HG03159 (cell line): ENCODE results near the gene KRT76.

Source experiments
- ATAC-seq: cut with Tn5 transposase; IDR thresholded peaks from one replicate; pipeline ENCODE4 v1.9.1; 2021; ENCODE audit warnings: mild to moderate bottlenecking, moderate library complexity; ENCODE audit not compliant: unreplicated experiment

KRT76 gene

DNA sequence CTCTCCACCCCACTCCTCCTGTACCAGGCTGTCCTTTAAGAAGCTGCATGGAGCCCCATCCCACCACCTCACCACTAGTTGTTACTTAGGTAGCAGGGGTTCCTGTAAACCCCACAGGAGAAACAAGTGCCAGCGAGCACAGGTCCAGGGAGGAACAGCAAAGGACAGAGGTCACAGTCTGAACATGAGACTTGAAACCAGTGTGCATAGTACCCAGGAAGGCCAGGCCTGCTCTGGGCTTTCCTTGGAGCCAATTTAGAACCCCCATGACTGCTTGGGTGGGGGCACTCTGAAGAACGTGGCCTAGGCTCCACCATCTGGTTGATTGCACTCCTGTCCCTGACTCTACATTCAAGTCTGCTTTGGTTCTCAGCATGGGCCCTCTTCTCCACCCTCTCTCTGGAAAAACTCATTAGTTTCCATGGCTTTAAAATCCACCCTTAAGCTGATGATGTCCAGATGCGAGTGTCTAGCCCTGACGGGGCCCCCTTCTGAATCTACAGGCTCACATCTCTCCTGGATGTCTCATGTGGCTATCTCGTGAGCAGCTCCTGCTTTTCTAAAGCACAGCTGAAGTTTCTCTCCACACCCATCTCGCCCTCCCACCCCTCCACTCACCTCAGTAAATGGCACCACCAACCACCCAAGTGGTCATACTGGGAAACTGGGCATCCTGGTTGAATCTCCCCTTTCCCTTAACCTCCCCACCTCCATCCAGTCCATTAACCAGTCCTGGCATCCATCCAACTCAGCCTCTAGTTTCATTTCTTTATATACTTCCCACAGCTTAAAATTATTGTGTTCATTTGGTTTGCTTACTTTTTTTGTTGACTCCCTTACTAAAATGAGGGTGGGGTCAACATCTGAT lies 10.4 kb upstream of the KRT76 start:
- ATAC-seq: no peak

DNA sequence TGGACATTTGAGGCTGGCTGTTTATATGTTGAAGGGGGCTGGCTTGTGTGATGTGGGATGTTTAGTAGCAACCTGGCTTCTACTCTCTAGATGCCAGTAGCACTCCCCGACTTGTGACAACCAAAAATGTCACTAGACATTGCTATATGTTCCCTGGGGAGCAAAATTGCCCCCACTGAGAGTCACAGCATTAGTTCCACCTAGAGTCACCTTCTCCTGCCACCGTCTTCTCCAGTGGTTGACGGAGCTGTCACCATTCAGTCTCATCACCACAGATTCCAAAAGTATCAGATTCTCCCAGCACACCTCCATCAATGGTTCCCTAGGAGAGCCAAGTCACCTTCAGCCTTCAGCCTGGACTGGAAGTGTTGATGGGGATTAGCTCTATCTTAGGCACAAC lies 7.8 kb upstream of the KRT76 start:
- ATAC-seq: no peak

DNA sequence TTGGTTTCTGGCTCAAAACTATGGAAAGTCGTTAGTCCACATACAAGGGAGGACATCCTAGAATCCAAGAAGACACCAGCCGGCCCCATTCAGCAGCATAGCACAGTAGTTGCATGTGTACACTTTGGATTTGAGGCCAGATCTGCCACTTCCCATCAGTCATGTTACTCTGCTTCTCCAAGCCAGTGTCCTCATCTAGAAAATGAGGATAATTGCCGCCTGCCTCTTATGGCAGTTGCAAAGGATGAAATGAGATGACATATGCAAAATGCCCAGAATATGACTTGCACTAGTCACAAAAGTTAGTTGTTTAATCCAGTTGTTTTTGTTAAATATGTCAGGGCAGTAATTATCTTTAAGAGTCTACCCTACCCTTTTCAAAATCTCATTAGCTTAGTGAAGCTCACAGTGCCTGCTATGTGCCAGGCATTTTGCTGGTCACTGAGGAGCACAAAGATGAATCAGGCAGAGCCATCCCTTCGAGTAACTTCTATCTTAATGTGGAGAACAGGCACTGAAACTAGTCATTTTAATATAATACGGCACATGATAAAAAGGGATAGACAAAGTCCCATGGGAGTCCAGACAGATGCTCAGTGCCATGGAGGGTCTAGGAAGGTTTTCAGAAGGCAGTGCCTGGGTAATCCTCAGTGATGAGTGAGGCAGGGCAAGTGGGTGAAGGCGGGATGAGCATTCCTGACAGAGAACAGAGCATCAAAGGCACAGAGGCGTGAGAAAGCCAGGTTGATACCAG lies 6.6 kb upstream of the KRT76 start:
- ATAC-seq: no peak

DNA sequence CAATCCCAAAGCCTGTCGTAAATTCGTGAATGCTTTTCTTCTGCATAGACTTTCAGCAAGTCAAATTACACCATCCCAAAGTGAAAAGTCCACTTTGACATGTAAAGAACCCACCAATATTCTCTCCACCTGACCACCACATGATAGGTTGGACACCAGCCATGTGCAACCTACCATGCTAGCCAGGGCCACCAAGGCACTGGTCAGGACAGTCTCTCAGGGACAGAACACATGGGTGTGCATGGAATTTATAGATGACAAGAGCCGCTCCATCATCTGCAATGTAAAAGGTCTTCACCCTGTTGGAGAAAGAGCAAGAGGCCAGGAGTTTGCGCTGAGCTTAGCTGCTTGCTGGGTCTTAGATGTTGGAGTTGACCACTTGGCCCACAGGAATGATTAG lies 5.4 kb upstream of the KRT76 start:
- no peak for ATAC-seq

DNA sequence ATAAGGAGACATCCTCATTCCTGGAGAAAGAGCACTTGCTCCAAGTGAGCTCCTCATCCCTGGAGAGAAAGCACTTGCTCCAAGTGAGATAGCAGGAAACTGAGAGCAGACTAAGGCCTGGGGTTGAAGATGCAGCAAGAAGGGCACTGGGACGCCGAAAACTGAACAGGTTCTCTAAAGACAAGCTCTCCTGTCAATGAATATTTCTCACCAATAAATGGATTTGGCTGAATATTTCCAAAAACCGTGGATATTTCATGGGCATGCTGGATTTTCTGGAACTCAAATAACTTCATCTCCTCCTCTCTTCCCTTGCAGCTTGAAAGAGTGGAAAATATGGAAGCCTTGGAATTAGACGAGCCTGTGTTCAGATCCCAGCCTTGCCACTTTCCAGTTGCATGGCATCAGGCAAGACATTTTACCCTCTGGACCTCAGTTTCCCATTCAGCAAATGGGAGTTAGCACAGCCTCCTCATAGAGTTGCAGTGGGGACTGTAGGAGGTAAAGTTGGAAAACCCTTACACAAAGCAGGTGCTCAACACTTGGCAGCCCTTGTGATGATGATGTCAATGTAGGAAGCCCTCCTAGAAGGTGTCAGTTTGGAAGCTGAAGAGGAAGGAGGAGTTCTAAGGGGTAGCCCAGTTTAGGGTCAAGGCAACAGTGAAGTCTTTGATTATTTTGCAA lies 4.4 kb upstream of the KRT76 start:
- no peak for ATAC-seq

DNA sequence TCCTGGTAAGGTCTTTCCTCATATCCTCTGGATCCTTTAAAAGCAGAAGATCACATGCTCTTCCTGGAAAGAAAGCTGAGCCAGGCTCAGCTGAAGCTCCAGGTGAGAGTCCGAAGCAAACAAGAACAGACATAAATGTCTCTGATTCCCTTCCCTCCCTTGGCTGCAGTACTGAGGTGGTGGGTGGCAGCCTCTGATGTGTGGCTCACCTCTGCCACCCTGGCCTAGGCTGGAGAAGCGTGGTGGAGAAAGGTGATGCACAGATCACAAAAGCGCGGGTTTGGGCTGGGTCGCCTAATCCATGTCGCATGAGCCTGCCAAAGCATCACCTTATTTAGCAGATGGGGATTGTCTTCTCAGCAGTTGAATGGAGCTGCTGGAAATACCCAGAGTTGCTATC lies 2.8 kb upstream of the KRT76 start:
- no peak for ATAC-seq

DNA sequence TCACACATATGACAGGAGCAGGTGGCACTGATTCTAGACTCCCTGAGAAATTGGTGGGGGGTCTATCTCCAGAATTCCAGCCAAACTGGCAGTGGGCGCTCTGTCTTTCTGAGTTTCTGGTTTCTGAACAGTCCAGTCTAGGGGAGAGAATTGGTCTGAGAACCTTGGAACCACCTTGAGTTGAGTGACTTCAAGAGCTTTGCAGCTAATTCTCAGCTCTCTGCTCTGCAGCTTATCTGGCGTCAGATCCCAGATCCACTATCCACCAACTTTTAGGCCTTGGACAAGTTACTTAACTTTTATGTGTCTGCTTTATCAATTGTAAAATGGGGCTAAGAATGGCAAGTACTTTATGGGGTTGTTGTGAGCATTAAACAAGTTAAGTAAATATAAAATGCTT lies 1.7 kb upstream of the KRT76 start:
- no peak for ATAC-seq

DNA sequence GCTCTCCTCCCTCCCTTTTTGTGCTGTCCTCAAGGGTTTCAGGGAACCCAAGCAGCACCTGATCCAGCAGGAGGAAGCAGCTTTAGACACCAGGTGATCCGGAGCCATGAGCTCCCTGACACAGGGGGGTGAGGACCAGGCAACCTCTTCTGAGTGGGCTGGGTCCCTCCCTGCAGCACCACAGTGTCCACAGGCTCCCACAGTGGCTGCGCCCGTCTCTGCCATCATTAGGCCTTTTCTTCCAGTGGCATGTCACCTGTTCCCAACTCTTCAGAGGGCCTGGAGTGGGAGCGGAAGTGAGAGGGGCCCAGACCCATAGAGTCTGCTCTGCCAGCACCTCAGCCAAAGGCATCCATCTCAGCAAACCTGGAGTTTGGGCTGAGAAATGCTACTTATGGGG lies 421 bp upstream of the KRT76 start:
- ATAC-seq: no peak

DNA sequence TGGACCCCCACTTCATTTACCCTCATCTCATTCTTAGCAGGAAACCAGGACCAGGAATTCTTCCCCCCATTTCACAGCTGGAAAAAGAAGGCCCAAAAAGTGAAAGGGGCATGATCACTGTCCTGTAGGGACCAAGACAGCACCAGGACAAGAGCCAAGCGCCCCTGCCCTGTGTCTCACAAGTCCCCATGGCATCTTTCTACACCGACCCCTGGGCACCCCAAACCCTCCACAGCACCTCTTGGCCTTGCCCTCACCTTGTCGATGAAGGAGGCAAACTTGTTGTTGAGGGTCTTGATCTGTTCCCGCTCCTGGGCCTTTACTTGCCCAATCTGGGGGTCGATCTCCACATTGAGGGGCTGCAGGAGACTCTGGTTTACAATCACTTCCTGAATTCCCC lies 710 bp downstream of the KRT76 start:
- no peak for ATAC-seq

DNA sequence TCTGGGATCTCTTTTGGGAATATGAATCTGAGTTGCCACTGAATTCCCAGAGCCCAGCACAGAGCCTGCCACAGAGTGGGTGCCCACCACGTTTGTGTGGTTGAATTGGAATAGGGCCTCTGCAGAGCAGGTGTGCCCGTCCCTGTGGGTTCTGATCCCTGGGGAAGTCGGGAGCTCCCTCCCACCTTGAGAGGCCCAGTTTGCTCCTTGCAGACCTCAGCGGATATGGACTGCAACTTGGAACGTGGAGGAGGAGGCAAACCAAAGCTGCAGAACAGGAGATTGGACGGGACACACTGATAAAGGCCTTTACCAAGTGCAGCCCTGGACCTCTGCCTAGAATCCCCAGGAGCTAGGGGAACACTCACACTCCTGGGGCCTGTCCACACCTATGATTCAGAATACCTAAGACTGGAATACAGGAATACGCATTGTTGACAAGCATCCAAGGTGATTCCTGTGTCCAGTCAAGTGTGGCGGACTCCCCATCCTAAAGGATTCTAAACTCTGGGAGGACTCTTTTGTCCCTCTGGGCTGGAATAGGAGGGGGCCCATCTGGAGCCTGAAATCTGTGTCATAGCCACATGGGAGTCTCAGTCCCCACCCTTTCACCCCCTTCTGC lies 2.4 kb downstream of the KRT76 start:
- ATAC-seq: no peak

DNA sequence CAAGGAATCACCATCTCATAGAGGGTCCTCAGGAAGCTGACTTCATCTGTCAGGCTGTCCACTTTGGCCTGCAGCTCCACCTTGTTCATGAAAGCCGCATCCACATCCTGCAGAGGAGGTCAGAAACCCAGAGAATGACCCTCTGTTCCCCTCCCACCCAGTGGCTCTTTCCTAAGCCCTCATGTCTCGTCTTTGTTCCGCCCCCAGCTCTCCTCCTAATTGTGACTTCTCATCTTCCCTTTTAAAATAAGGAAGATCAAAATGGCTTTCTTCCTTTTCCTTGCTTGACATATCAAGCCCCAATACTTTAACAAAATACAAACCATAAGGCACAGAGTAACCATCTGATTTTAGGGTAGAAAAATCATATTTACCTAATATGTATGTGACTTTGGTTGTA lies 4.4 kb downstream of the KRT76 start:
- ATAC-seq: no peak

DNA sequence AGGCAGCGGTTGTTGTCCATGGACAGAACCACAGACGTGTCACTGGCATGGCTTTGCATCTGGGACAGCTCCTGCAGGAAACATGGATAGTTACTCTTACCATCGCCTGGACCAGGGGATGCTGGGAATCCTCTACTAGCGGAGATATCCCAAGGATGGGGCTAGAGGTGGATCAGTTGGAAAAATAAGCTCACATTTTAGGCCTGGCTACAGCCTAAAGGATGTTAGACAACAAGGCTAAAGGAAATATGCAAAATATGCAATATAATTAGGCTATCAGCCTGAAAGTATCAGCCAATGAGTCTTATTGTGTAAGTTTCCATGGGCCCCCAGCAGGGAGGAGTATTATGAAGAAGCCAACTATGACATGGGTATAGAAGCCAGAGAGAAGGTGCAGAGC lies 5.0 kb downstream of the KRT76 start:
- no peak for ATAC-seq

DNA sequence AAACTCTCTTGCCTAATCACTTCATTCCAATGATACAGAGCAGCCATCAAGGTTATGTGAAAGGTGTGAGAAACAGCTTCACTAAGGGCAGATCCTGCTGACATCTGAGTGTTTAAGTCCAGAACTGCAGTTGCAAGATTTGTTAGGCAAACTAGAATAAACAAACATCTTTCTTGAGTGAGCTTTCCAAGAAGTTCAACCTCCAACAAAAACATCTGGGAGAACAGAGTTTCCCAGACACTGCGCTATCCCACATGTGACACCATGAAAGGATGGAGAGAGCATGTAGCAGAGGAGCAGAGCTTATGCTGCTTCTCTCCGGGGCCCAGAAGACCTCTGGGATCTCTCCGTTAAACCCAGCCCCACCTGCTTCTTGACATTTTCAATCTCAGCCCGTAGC lies 5.6 kb downstream of the KRT76 start:
- ATAC-seq: no peak

DNA sequence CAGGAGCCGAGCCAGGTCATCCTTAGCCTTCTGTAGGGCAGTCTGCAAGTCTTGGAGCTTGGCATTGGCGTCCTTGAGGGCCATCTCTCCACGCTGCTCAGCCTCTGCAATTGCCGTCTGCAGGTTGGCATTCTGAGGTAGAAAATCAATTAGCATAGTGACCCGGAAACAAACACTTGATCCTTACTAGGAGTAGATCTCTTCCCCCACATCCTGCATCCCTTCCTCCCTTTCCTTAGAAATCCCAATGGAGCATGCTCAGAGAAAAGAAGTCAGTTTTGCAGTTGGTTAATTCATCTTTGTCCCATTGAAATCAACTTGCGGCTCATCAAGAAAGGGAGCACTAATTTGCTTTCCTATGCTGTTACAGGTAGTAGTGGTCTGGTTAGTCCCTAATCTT lies 6.1 kb downstream of the KRT76 start:
- no peak for ATAC-seq

DNA sequence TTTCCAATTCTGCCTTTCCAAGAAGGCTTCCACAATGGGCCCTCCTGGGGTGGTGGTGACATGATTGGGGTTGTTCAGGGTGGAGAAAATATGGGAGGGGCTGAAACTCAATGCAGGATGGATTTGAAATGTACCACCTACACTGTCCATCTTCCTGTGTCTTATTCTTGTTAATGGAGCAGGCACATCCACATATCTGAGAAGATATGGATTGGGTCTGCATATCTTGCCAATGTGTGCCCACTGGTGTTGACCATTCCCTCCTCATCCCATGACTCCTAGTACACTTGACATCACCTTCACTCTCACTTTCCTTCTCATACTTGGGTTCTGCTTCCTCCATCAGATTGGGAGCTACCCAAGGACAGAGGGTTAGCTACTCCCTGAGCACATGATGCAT lies 7.2 kb downstream of the KRT76 start:
- no peak for ATAC-seq

DNA sequence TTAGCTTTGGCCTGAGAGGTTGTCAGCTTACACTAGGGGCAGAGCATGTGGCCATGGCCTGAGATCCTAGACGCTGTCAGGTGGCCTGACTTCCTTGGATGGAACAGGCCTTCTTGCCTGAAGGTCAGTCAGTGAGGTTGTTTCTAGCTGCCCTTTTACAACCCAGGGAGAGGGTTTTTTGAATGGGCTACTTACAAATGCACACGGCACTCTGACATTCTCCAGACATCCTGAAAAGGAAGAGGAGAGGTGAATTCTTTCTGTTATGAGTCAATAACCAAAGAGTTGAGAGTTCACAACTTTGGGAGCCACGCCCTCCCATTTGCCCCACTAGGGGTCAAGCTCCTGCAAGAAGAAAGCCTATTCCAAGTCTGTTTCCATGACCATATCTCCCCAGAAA lies 7.8 kb downstream of the KRT76 start:
- no peak for ATAC-seq

DNA sequence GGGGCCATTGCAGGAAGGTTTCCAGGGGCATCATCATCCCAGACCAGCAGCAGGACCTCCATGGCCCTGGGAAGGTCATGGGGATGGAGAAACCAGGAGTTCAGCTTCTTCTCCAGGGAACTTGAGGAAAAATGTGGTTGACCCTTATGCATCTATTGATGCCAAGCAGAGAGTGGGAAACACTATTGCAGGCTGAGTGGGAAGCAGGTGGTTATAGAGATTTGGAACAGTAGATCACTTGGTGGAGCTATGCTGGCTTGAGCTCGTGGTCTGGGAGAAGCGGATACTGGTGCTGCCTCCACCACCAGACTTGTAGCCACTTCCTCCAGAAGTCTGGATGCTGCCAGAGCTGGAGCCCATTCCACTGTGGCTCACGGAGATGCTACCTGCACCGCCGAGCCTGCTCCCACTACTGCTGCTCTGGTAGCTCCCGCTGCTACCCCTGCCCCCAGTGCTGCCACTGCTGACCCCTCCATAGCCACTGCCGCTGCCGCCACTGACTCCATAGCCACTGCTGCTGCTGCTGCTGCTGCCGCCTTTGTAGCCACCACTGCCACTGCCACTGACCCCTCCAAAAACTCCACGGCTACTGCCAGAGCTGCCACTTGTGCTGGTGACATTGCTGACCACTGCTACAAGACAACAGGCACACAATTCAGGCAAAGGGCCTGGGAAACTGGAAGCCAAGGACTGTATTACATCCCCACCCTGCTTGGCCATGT lies 8.5 kb downstream of the KRT76 start:
- no peak for ATAC-seq

DNA sequence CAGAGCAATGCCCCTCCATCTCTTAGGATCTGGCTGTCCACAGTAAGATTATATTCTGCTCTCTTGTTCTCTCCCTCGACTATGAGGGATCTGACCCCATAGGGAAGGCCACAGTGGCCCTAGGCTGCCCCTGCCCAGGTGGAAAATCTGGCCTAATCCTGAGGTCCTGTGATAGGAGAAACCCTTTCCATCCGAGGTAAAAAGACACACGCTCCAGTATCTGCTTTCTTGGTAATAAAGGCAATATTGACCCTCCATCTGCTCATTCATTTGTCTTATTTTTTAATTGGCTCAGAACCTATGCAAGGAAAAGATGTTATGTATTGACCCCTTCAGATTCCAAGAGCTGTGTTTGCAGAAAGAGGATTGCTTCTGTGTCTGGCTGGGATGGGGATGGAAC lies 9.7 kb downstream of the KRT76 start:
- no peak for ATAC-seq

DNA sequence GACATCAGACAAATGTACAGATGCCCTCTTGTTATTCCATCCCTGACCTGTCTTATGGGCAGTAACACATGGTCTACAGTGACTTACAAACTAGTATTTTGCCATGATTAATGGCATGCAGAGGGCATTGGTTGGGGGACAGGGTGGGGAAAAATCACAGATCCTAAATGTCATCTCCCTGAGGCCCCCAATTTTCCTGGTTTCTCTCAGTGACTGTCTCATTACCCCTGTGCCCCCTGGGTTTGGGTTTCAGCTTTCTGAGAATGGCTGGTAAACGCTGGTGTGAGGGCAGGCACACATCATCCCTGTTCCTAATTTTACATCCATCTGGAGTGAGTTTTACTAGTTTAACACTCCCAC lies 10.1 kb downstream of the KRT76 start:
- no peak for ATAC-seq

DNA sequence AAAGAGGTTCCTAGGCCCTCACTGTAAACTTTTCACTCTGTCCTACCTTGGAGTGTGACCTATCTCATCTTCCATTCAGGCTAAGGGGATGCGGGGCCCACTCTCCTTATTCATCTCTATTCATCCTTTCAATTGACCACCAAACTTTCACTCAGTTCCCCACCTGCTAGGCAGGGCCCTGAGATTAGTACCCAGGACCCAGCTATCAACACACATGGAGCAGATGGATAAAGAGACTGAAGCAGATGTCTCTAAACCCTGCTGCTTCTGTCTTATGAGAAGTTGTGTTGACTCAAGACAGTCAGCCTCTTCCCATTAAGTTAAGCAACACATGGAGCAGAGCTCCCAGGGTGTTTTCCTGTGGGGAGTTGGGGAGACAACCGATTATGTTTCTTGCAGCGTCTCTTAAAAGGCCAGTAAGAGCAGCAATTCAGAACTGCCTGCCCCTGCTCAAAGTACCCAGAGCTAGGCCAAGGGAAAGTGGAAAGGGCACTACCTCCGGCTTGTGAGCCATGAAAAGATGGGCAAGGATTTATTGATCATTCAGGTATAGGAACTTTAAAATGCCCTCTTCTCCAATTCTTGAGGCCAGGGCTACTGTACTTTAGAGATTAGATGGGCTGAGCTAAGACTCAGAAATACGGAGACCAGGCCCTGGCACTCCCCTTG lies 10.7 kb downstream of the KRT76 start:
- ATAC-seq: no peak
